ENCODE measurements around the gene CDIP1. TPM values are rescaled to one million over a fixed set of nuclear protein-coding genes. Genes with fewer than 3 reads are reported as not detected.

Gene CDIP1
- polyA plus RNA-seq, 1 experiment, result 15.2 TPM

- POLR2A ChIA-PET, result no interaction called here
- H3K36me3 ChIP-seq (ENCODE audit: control insufficient read depth, insufficient read depth, low read length), result peaks cover 23% of the 10 kb centered on the region
- CTCF ChIA-PET, result no interaction called here
- DNase-seq (ENCODE audit: low read depth), result no peak
- no peaks in the 10 kb centered on the region for H3K27me3 ChIP-seq (ENCODE audit: control insufficient read depth, insufficient read depth, low read length)
- TF ChIP-seq, protein P1, sequence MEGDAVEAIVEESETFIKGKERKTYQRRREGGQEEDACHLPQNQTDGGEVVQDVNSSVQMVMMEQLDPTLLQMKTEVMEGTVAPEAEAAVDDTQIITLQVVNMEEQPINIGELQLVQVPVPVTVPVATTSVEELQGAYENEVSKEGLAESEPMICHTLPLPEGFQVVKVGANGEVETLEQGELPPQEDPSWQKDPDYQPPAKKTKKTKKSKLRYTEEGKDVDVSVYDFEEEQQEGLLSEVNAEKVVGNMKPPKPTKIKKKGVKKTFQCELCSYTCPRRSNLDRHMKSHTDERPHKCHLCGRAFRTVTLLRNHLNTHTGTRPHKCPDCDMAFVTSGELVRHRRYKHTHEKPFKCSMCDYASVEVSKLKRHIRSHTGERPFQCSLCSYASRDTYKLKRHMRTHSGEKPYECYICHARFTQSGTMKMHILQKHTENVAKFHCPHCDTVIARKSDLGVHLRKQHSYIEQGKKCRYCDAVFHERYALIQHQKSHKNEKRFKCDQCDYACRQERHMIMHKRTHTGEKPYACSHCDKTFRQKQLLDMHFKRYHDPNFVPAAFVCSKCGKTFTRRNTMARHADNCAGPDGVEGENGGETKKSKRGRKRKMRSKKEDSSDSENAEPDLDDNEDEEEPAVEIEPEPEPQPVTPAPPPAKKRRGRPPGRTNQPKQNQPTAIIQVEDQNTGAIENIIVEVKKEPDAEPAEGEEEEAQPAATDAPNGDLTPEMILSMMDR (IDR thresholded peaks at IDR 0.05; ENCODE audit: insufficient read depth, low read depth, low read length), result no peak
- H3K4me3 ChIP-seq (ENCODE audit: low read depth, low read length), result no peak overlapping the region
These were observed 72.4 kb downstream of the CDIP1 start for GRCh38 chr16:4465977-4466779.

GRCh38 chr16:4463522-4464163, 74.9 kb downstream of the CDIP1 start:
- Histone ChIP-seq H3K36me3 (ENCODE audit: control insufficient read depth, insufficient read depth, low read length) (peaks cover 24% of the 10 kb centered on the region), H3K4me3 (ENCODE audit: low read depth, low read length) (no peak overlapping the region), H3K27me3 (ENCODE audit: control insufficient read depth, insufficient read depth, low read length) (no peaks in the 10 kb centered on the region)
- TF ChIP-seq, protein P1 (IDR thresholded peaks at IDR 0.05; ENCODE audit: insufficient read depth, low read depth, low read length), result no peak
- no peak for DNase-seq (ENCODE audit: low read depth)
- CTCF ChIA-PET, result interaction anchor here (0.5 to 2.0 kb wide), 4 partner anchors 42 to 960 kb away, joined by 3 to 4 read pairs (median 3); no protein-coding TSS in a partner anchor
- POLR2A ChIA-PET, result interaction anchor here (0.6 kb wide), 1 partner anchor 44 kb away, joined by 3 read pairs; no protein-coding TSS in a partner anchor

- TF ChIP-seq, protein P1 (IDR thresholded peaks at IDR 0.05; ENCODE audit: insufficient read depth, low read depth, low read length), result no peak
- Histone ChIP-seq H3K4me3 (ENCODE audit: low read depth, low read length) (no peak overlapping the region), H3K36me3 (ENCODE audit: control insufficient read depth, insufficient read depth, low read length) (peaks cover 18% of the 10 kb centered on the region), H3K27me3 (ENCODE audit: control insufficient read depth, insufficient read depth, low read length) (no peaks in the 10 kb centered on the region)
- ChIA-PET POLR2A (interaction anchor here (0.6 kb wide), 1 partner anchor 26 kb away, joined by 8 read pairs; no protein-coding TSS in a partner anchor), CTCF (interaction anchor here (1.3 to 2.0 kb wide), 2 partner anchors 60 to 88 kb away, joined by 4 read pairs; no protein-coding TSS in a partner anchor)
- no peak for DNase-seq (ENCODE audit: low read depth)
These were observed 77.1 kb downstream of the CDIP1 start for GRCh38 chr16:4461250-4462085.

- CTCF ChIA-PET, result interaction anchor here (1.3 kb wide), 1 partner anchor 89 kb away, joined by 4 read pairs; no protein-coding TSS in a partner anchor
These were observed 77.7 kb downstream of the CDIP1 start for GRCh38 chr16:4460936-4461249.

More at GRCh38 chr16:4460936-4461249, 77.7 kb downstream of the CDIP1 start:
- Histone ChIP-seq H3K27me3 (ENCODE audit: control insufficient read depth, insufficient read depth, low read length) (no peaks in the 10 kb centered on the region), H3K36me3 (ENCODE audit: control insufficient read depth, insufficient read depth, low read length) (peaks cover 20% of the 10 kb centered on the region), H3K4me3 (ENCODE audit: low read depth, low read length) (no peak overlapping the region)
- POLR2A ChIA-PET, result interaction anchor here (0.6 kb wide), 1 partner anchor 27 kb away, joined by 8 read pairs; no protein-coding TSS in a partner anchor
- no peak for DNase-seq (ENCODE audit: low read depth)
- TF ChIP-seq, protein P1 (IDR thresholded peaks at IDR 0.05; ENCODE audit: insufficient read depth, low read depth, low read length), result no peak

Other genes starting within 250 kb of the CDIP1 start
- gene GLIS2, start 222.7 kb downstream of the CDIP1 start, polyA plus RNA-seq (2011; rRNA removed), result 4.8 and 8.8 TPM in 2 replicates
- gene PAM16, start 187.5 kb downstream of the CDIP1 start, polyA plus RNA-seq (2011; rRNA removed), result 33.1 and 44.2 TPM in 2 replicates
- 30.0 and 71.6 TPM in 2 replicates for gene VASN, start 166.9 kb downstream of the CDIP1 start, polyA plus RNA-seq (2011; rRNA removed)
- gene CORO7, start 122.2 kb downstream of the CDIP1 start, polyA plus RNA-seq (2011; rRNA removed), result 5.3 and 13.8 TPM in 2 replicates
- gene DNAJA3, start 112.9 kb downstream of the CDIP1 start, polyA plus RNA-seq (2011; rRNA removed), result 35.9 and 48.8 TPM in 2 replicates
- 47.4 and 78.0 TPM in 2 replicates for gene NMRAL1, start 64.1 kb downstream of the CDIP1 start, polyA plus RNA-seq (2011; rRNA removed)
- 43.5 and 59.5 TPM in 2 replicates for gene HMOX2, start 62.4 kb downstream of the CDIP1 start, polyA plus RNA-seq (2011; rRNA removed)
- gene C16orf96, start 17.6 kb upstream of the CDIP1 start, polyA plus RNA-seq (2011; rRNA removed), result not detected in 2 replicates
- gene UBALD1, start 76.1 kb upstream of the CDIP1 start, polyA plus RNA-seq (2011; rRNA removed), result 7.7 and 11.6 TPM in 2 replicates
- gene MGRN1, start 86.1 kb upstream of the CDIP1 start, polyA plus RNA-seq (2011; rRNA removed), result 2.9 and 4.5 TPM in 2 replicates
- 17.4 and 33.3 TPM in 2 replicates for gene NUDT16L1, start 154.8 kb upstream of the CDIP1 start, polyA plus RNA-seq (2011; rRNA removed)
- gene ANKS3, start 195.5 kb upstream of the CDIP1 start, polyA plus RNA-seq (2011; rRNA removed), result 14.6 and 23.7 TPM in 2 replicates
- 1.9 and 2.2 TPM in 2 replicates for gene DNAAF8, start 195.8 kb upstream of the CDIP1 start, polyA plus RNA-seq (2011; rRNA removed)
- 4.9 and 6.5 TPM in 2 replicates for gene ZNF500, start 228.4 kb upstream of the CDIP1 start, polyA plus RNA-seq (2011; rRNA removed)
- gene SEPTIN12, start 249.6 kb upstream of the CDIP1 start, polyA plus RNA-seq (2011; rRNA removed), result not detected in 2 replicates